GM23248 (cell line): ENCODE measurements around the gene RIPPLY2. TPM values are rescaled to one million over a fixed set of nuclear protein-coding genes. Genes with fewer than 3 reads are reported as not detected.
"Not testable (repeated sequence)": the region's sequence is repeated elsewhere in the genome, so short reads cannot be mapped to it uniquely, and the experiment has no call there.

Source experiments
- DNase-seq: peaks from one replicate; pipeline ENCODE4 v3.0.0-alpha.2; 2015
- H2AFZ ChIP-seq: fragments of 200-600 bp; sonication (generic); 2 replicates; pipeline ENCODE4 v1.6.1; 2016; ENCODE audit warnings: antibody characterized with exemption
- H3F3A ChIP-seq: fragments of 200-600 bp; sonication (generic); 2 replicates; pipeline ENCODE4 v1.6.1; 2016; ENCODE audit warnings: mild to moderate bottlenecking, antibody characterized with exemption, mixed run types; ENCODE audit not compliant: insufficient read depth
- H3K27ac ChIP-seq: fragments of 200-600 bp; sonication (generic); 2 replicates; pipeline ENCODE4 v1.5.1; 2016; ENCODE audit warnings: mild to moderate bottlenecking
- H3K27me3 ChIP-seq: fragments of 200-600 bp; sonication (generic); replicated peaks from 2 replicates; pipeline ENCODE4 v1.6.1; 2016; ENCODE audit warnings: mild to moderate bottlenecking; ENCODE audit not compliant: insufficient read depth
- H3K36me3 ChIP-seq: fragments of 200-600 bp; sonication (generic); 2 replicates; pipeline ENCODE4 v1.6.1; 2016; ENCODE audit warnings: low read depth, mild to moderate bottlenecking
- H3K4me1 ChIP-seq: fragments of 200-600 bp; sonication (generic); 2 replicates; pipeline ENCODE4 v1.6.1; 2016; ENCODE audit warnings: mild to moderate bottlenecking; ENCODE audit not compliant: insufficient read depth
- H3K4me2 ChIP-seq: fragments of 200-600 bp; sonication (generic); one replicate; pipeline ENCODE4 v1.6.1; 2016; ENCODE audit warnings: mild to moderate bottlenecking; ENCODE audit not compliant: unreplicated experiment
- H3K4me3 ChIP-seq: fragments of 200-600 bp; sonication (generic); 2 replicates; pipeline ENCODE4 v1.5.1; 2016; ENCODE audit warnings: mild to moderate bottlenecking
- H3K79me2 ChIP-seq: fragments of 200-600 bp; sonication (generic); 2 replicates; pipeline ENCODE4 v1.6.1; 2016; ENCODE audit warnings: mild to moderate bottlenecking; ENCODE audit not compliant: insufficient read depth
- H3K9ac ChIP-seq: fragments of 200-600 bp; sonication (generic); 2 replicates; pipeline ENCODE4 v1.6.1; 2016; ENCODE audit warnings: mild to moderate bottlenecking
- H3K9me2 ChIP-seq: fragments of 200-600 bp; sonication (generic); 2 replicates; pipeline ENCODE4 v1.6.1; 2016; ENCODE audit warnings: mixed run types, mild to moderate bottlenecking, moderate library complexity; ENCODE audit not compliant: insufficient read depth
- H3K9me3 ChIP-seq: fragments of 200-600 bp; sonication (generic); one replicate; pipeline ENCODE4 v1.6.1; 2017; ENCODE audit warnings: low read depth
- H4K20me1 ChIP-seq: fragments of 200-600 bp; sonication (generic); 2 replicates; pipeline ENCODE4 v1.6.0; 2016; ENCODE audit not compliant: insufficient read depth
- EZH2 ChIP-seq: fragments of 200-600 bp; sonication (generic); IDR thresholded peaks from 2 replicates; pipeline ENCODE4 v1.6.1; 2018; ENCODE audit warnings: antibody characterized with exemption, mild to moderate bottlenecking; ENCODE audit not compliant: insufficient read depth, poor library complexity, severe bottlenecking
- EZH2phosphoT487 ChIP-seq: fragments of 200-600 bp; sonication (generic); IDR thresholded peaks from 2 replicates; pipeline ENCODE4 v1.6.1; 2018; ENCODE audit warnings: antibody characterized with exemption, moderate library complexity, mild to moderate bottlenecking, low read depth; ENCODE audit not compliant: insufficient read depth
- WGBS, 2 experiments: methylation state at CpG; one replicate each; pipeline ENCODE4 v1.1.6; 2015 to 2017; ENCODE audit warnings: low lambda C conversion rate in 2 of 2, low coverage in 1 of 2; ENCODE audit errors: missing lambda C conversion rate in 2 of 2; 5-methylcytosine and 5-hydroxymethylcytosine counted together
- in situ Hi-C: fragments of 300-500 bp; cut with MboI; formaldehyde crosslinking; loops from 2 replicates; pipeline ENCODE4 v1.15.0; 2020
- polyA plus RNA-seq: library from polyadenylated mRNA; unstranded; fragments of >200 nt; fragmentation: Nextera tagmentation; extraction: Ambion mirVana; gene quantifications from 2 replicates; pipeline ENCODE4 v1.2.1, GENCODE V29; 2016
- total RNA-seq: library from RNA; depleted of rRNA; stranded (reverse); fragments of >200 nt; shearing (Covaris generic); gene quantifications from 2 replicates; pipeline ENCODE4 v1.2.3, GENCODE V29; 2014; rRNA removed

Gene RIPPLY2
- total and polyA plus RNA-seq, 2 experiments from 2014 or later = not detected

DNA sequence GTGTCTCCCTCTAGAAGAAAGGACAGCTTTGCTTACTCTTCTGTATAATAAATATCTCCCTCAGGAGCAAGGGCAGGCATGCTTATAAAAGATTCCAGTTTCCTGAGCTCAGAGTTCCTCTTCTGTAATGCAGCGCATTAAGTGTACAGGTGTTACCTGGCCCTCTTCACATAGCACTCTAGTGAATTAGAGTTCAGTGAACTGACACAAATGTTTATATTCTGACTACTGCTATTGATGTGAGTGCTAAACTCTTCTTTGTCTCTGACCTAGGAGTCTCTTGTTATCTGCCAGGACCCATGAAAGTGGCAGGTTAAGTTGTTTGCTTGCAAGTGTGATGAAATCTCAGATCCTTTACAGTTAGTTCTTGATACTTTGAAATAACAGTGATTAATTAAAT, 39.9 kb downstream of the RIPPLY2 start:
- no peaks in the 10 kb centered on the region for H3K9me2 ChIP-seq
- WGBS, 2 experiments = 95 to 100% methylated on average over 1 of the region's 1 CpG
- H3K4me1 ChIP-seq = no peaks in the 10 kb centered on the region
- no peak overlapping the region for H3K27ac ChIP-seq
- peaks cover 29% of the 10 kb centered on the region; the same call in 1 of the 2 replicates for H3K79me2 ChIP-seq
- H3K36me3 ChIP-seq = no peaks in the 10 kb centered on the region
- H3K9ac ChIP-seq = no peak overlapping the region
- no peak overlapping the region for H3K4me3 ChIP-seq
- peaks cover 6% of the 10 kb centered on the region for H4K20me1 ChIP-seq
- H3K9me3 ChIP-seq = no peaks in the 10 kb centered on the region
- no peak overlapping the region for H2AFZ ChIP-seq
- in situ Hi-C loops = loop anchor here (25.0 kb wide), 3 partner anchors 669 to 1444 kb away; partner anchors contain the start of gene TBX18
- H3F3A ChIP-seq = no peaks in the 10 kb centered on the region
- no peak overlapping the region for H3K4me2 ChIP-seq
- no peak for DNase-seq
- no peak for TF ChIP-seq EZH2phosphoT487
- no peak for TF ChIP-seq EZH2
- no peaks in the 10 kb centered on the region for H3K27me3 ChIP-seq

GRCh38 chr6:83897094-83897493, 43.9 kb downstream of the RIPPLY2 start:
- in situ Hi-C loops = loop anchor here (25.0 kb wide), 3 partner anchors 665 to 1440 kb away; partner anchors contain the start of gene TBX18
- 88 to 100% methylated on average over 2 of the region's 2 CpGs for WGBS, 2 experiments
- H3K4me1 ChIP-seq = not testable (repeated sequence)

DNA sequence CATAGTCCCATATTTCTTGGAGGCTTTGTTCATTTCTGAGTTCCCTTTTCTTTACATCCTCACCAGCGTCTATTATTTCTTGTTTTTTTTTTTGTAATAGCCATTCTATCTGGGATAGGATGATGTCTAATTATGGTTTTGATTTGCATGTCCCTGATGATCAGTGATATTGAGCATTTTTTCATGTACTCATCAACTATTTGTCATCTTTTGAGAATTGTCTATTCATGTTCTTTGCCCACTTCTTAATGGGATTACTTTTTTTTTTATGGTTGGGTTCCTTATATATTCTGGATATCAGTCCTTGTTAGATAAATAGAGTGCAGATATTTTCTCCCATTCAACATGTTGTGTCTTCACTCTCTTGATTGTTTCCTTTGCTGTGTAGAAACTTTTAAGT, 48.5 kb downstream of the RIPPLY2 start:
- Histone ChIP-seq H3K79me2 (peaks cover 56% of the 10 kb centered on the region), H3K9me3 (peaks cover 6% of the 10 kb centered on the region), H3F3A (no peaks in the 10 kb centered on the region), H2AFZ (no peak overlapping the region), H3K4me3 (no peak overlapping the region), H3K4me1 (no peaks in the 10 kb centered on the region), H3K27me3 (no peaks in the 10 kb centered on the region), H4K20me1 (peaks cover 3% of the 10 kb centered on the region; the same call in 1 of the 2 replicates), H3K27ac (no peak overlapping the region), H3K9ac (no peak overlapping the region), H3K9me2 (no peaks in the 10 kb centered on the region), H3K4me2 (no peak overlapping the region), H3K36me3 (no peaks in the 10 kb centered on the region)
- in situ Hi-C loops = no loop called here
- DNase-seq = no peak
- TF ChIP-seq EZH2phosphoT487 (no peak), EZH2 (no peak)
- WGBS, 2 experiments = 100% methylated on average over 1 of the region's 1 CpG

More at GRCh38 chr6:83897094-83897493, 43.9 kb downstream of the RIPPLY2 start:
- peaks cover 29% of the 10 kb centered on the region for H3K79me2 ChIP-seq
- not testable (repeated sequence) for H3K4me2 ChIP-seq, H3K36me3 ChIP-seq, H3K27me3 ChIP-seq, H3K4me3 ChIP-seq, H3F3A ChIP-seq, H3K9me3 ChIP-seq, H2AFZ ChIP-seq, H3K9me2 ChIP-seq, H3K9ac ChIP-seq, H4K20me1 ChIP-seq, H3K27ac ChIP-seq, DNase-seq

GRCh38 chr6:83904395-83904794, 51.2 kb downstream of the RIPPLY2 start:
- WGBS, 2 experiments = 82 to 86% methylated on average over 4 of the region's 4 CpGs
- Histone ChIP-seq H3F3A (no peaks in the 10 kb centered on the region), H3K4me1 (peaks cover 8% of the 10 kb centered on the region; the same call in 1 of the 2 replicates), H3K36me3 (no peaks in the 10 kb centered on the region), H2AFZ (no peak overlapping the region), H4K20me1 (peaks cover 3% of the 10 kb centered on the region; the same call in 1 of the 2 replicates), H3K9ac (no peak overlapping the region), H3K79me2 (peaks cover 72% of the 10 kb centered on the region), H3K4me3 (no peak overlapping the region), H3K9me2 (no peaks in the 10 kb centered on the region), H3K27ac (no peak overlapping the region), H3K9me3 (peaks cover 6% of the 10 kb centered on the region), H3K27me3 (no peaks in the 10 kb centered on the region), H3K4me2 (no peak overlapping the region)
- in situ Hi-C loops = no loop called here
- TF ChIP-seq EZH2phosphoT487 (no peak), EZH2 (no peak)
- DNase-seq = no peak

- TF ChIP-seq EZH2phosphoT487 (no peak), EZH2 (no peak)
- Histone ChIP-seq H3K4me2 (no peak overlapping the region), H3K79me2 (peaks cover 72% of the 10 kb centered on the region), H3K9me2 (no peaks in the 10 kb centered on the region), H4K20me1 (peaks cover 3% of the 10 kb centered on the region; the same call in 1 of the 2 replicates), H3K4me3 (no peak overlapping the region), H3K36me3 (no peaks in the 10 kb centered on the region), H3K4me1 (peaks cover 8% of the 10 kb centered on the region; the same call in 1 of the 2 replicates), H3K9me3 (peaks cover 6% of the 10 kb centered on the region), H3F3A (no peaks in the 10 kb centered on the region), H2AFZ (no peak overlapping the region), H3K27me3 (no peaks in the 10 kb centered on the region), H3K27ac (no peak overlapping the region), H3K9ac (no peak overlapping the region)
- DNase-seq = no peak
- in situ Hi-C loops = no loop called here
- WGBS, 2 experiments = 96 to 100% methylated on average over 4 of the region's 4 CpGs
These were observed 52.5 kb downstream of the RIPPLY2 start for GRCh38 chr6:83905648-83906047.

Other genes starting within 250 kb of the RIPPLY2 start
- not detected in 2 replicates for gene SNAP91, start 144.3 kb upstream of the RIPPLY2 start, total RNA-seq
- not detected in 2 replicates for gene SNAP91, start 144.3 kb upstream of the RIPPLY2 start, polyA plus RNA-seq
- 4.1 and 26.7 TPM in 2 replicates for gene CYB5R4, start 6.3 kb downstream of the RIPPLY2 start, total RNA-seq
- 15.8 and 17.5 TPM in 2 replicates for gene CYB5R4, start 6.3 kb downstream of the RIPPLY2 start, polyA plus RNA-seq
- 0.89 and 1.3 TPM in 2 replicates for gene MRAP2, start 180.4 kb downstream of the RIPPLY2 start, total RNA-seq
- gene MRAP2, start 180.4 kb downstream of the RIPPLY2 start, polyA plus RNA-seq = 0.96 and 1.1 TPM in 2 replicates